PC-3 (cell line): ENCODE results near the gene SIM2. TPM values are rescaled to one million over a fixed set of nuclear protein-coding genes. Genes with fewer than 3 reads are reported as not detected.

ENCODE experiments used
- ATAC-seq: fragments of 200-7000 bp; cut with Tn5 transposase; 2 replicates; pipeline ENCODE4 v1.9.1; 2020; ENCODE audit warnings: mild to moderate bottlenecking, moderate library complexity
- BruUV-seq: library from RNA; stranded (reverse); fragments of 400-500 nt; replicated peaks from 2 replicates; lab custom pipeline; 2021; lab: Mats Ljungman, UMichigan
- CTCF ChIA-PET: fragments of 300-600 bp; sonication (Branson Sonifier 250); formaldehyde crosslinking; loops from one replicate; lab custom pipeline; 2022; ENCODE audit warnings: antibody characterized with exemption; lab: Charles Lee
- POLR2A ChIA-PET: fragments of 300-600 bp; sonication (Branson Sonifier 250); formaldehyde crosslinking; loops from one replicate; lab custom pipeline; 2022; ENCODE audit warnings: antibody characterized with exemption; ENCODE audit not compliant: unreplicated experiment; lab: Charles Lee
- DNase-seq: peaks from one replicate; pipeline ENCODE4 v3.0.0-alpha.2; 2015
- H2AFZ ChIP-seq: fragments of 300-600 bp; sonication (generic); 2 replicates; pipeline ENCODE4 v1.6.0; 2016; ENCODE audit warnings: antibody characterized with exemption, low read length
- H3F3A ChIP-seq: fragments of 300-600 bp; sonication (generic); one replicate; pipeline ENCODE4 v1.6.0; 2017; ENCODE audit warnings: antibody characterized with exemption, low read length, control low read depth, mild to moderate bottlenecking; ENCODE audit not compliant: unreplicated experiment
- H3K27ac ChIP-seq: fragments of 300-600 bp; sonication (generic); 2 replicates; pipeline ENCODE4 v1.5.1; 2016; ENCODE audit warnings: mild to moderate bottlenecking, low read length
- H3K27me3 ChIP-seq: fragments of 300-600 bp; sonication (generic); 2 replicates; pipeline ENCODE4 v1.6.1; 2016; ENCODE audit warnings: low read length, mixed read lengths
- H3K36me3 ChIP-seq: fragments of 300-600 bp; sonication (generic); 2 replicates; pipeline ENCODE4 v1.6.1; 2016; ENCODE audit warnings: low read depth, mixed run types, low read length, mixed read lengths
- H3K4me1 ChIP-seq: fragments of 300-600 bp; sonication (generic); 2 replicates; pipeline ENCODE4 v1.5.1; 2016; ENCODE audit warnings: low read length; ENCODE audit not compliant: insufficient read depth
- H3K4me2 ChIP-seq: fragments of 300-600 bp; sonication (generic); 2 replicates; pipeline ENCODE4 v1.6.0; 2016; ENCODE audit warnings: low read length
- H3K4me3 ChIP-seq: fragments of 300-600 bp; sonication (generic); 2 replicates; pipeline ENCODE4 v1.5.1; 2016; ENCODE audit warnings: mild to moderate bottlenecking, low read length, mixed read lengths
- H3K79me2 ChIP-seq: fragments of 300-600 bp; sonication (generic); 2 replicates; pipeline ENCODE4 v1.6.1; 2017; ENCODE audit warnings: low read length, mixed read lengths
- H3K9ac ChIP-seq: fragments of 300-600 bp; sonication (generic); 2 replicates; pipeline ENCODE4 v1.6.0; 2016; ENCODE audit warnings: mild to moderate bottlenecking, low read length
- H3K9me2 ChIP-seq: fragments of 300-600 bp; sonication (generic); replicated peaks from 2 replicates; pipeline ENCODE4 v1.6.1; 2016; ENCODE audit warnings: mixed run types, low read length, mixed read lengths
- H3K9me3 ChIP-seq: fragments of 300-600 bp; sonication (generic); 2 replicates; pipeline ENCODE4 v1.6.1; 2016; ENCODE audit warnings: low read length, mixed read lengths
- H4K20me1 ChIP-seq: fragments of 300-600 bp; sonication (generic); 2 replicates; pipeline ENCODE4 v1.6.1; 2016; ENCODE audit warnings: low read length, mixed read lengths
- CTCF ChIP-seq: fragments of 300-600 bp; sonication (generic); conservative IDR thresholded peaks from 2 replicates; pipeline ENCODE4 v1.5.1; 2017; ENCODE audit warnings: antibody characterized with exemption, low read depth, mild to moderate bottlenecking, low read length
- EZH2 ChIP-seq: fragments of 300-600 bp; sonication (generic); IDR thresholded peaks from one replicate; pipeline ENCODE4 v1.6.1; 2017; ENCODE audit warnings: antibody characterized with exemption, mild to moderate bottlenecking, low read length; ENCODE audit not compliant: unreplicated experiment
- EZH2phosphoT487 ChIP-seq: fragments of 300-600 bp; sonication (generic); IDR thresholded peaks from 2 replicates; pipeline ENCODE4 v1.6.1; 2018; ENCODE audit warnings: mild to moderate bottlenecking, antibody characterized with exemption, low read length, borderline replicate concordance
- intact Hi-C: fragments of 100-400 bp; cut with micrococcal nuclease; formaldehyde crosslinking; loops from 2 replicates; pipeline ENCODE4 v1.9.0; 2023
- total RNA-seq: library from RNA; depleted of rRNA; stranded (reverse); fragments of >200 nt; gene quantifications from 2 replicates; pipeline ENCODE4 v1.2.3, GENCODE V29; 2014; rRNA removed

The SIM2 gene
- total RNA-seq, 1 experiment from 2014 or later, result 71.2 TPM

DNA sequence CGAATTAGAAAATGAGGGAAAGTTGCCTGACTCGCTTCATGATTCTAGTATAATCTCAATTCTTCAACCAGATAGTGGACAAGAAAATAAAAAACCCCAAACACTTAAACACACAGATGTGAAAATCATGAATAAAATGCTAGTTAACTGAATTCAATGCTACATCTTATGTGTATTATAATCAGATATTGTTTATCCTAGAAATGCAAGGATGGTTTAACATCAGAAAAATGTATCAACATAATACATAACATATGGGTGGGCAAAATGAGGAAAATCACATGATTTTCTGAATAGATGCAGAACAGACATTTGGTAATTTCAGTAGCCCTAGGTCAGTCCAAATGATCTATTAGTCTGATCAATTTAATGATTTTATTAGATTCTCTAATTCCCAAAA, 97.2 kb downstream of the SIM2 start:
- H3F3A ChIP-seq, result no peaks in the 10 kb centered on the region
- DNase-seq, result no peak
- no peak overlapping the region for H3K4me2 ChIP-seq
- TF ChIP-seq EZH2, result no peak
- no peak for TF ChIP-seq CTCF
- TF ChIP-seq EZH2phosphoT487, result no peak
- peaks cover 7% of the 10 kb centered on the region; the same call in 1 of the 2 replicates for H3K36me3 ChIP-seq
- ChIA-PET CTCF (no interaction called here), POLR2A (no interaction called here)
- no peaks in the 10 kb centered on the region for H3K27me3 ChIP-seq
- 0 out of 2 replicates have a peak, but pooled peaks cover 8% of the 10 kb centered on the region for H3K9me3 ChIP-seq
- intact Hi-C loops, result no loop called here
- H3K4me1 ChIP-seq, result peaks cover 7% of the 10 kb centered on the region; the same call in 1 of the 2 replicates
- no peaks in the 10 kb centered on the region for H4K20me1 ChIP-seq
- no peak overlapping the region for H3K27ac ChIP-seq
- no peaks in the 10 kb centered on the region for H3K9me2 ChIP-seq
- no peak overlapping the region for H3K9ac ChIP-seq
- H3K79me2 ChIP-seq, result no peaks in the 10 kb centered on the region
- no TSS peak for BruUV-seq
- no peak for ATAC-seq
- H3K4me3 ChIP-seq, result no peak overlapping the region
- no peak overlapping the region for H2AFZ ChIP-seq

GRCh38 chr21:36798491-36798890, 99.6 kb downstream of the SIM2 start:
- intact Hi-C loops, result no loop called here
- H3K27me3 ChIP-seq, result no peaks in the 10 kb centered on the region
- CTCF ChIA-PET, result no interaction called here
- DNase-seq, result no peak
- H3K9me2 ChIP-seq, result no peaks in the 10 kb centered on the region
- H3K27ac ChIP-seq, result no peak overlapping the region
- H3K4me2 ChIP-seq, result no peak overlapping the region
- H3K36me3 ChIP-seq, result peaks cover 7% of the 10 kb centered on the region; the same call in 1 of the 2 replicates
- H3K4me1 ChIP-seq, result no peaks in the 10 kb centered on the region
- no TSS peak for BruUV-seq
- H3K9ac ChIP-seq, result no peak overlapping the region
- POLR2A ChIA-PET, result no interaction called here
- ATAC-seq, result no peak
- TF ChIP-seq CTCF (no peak), EZH2phosphoT487 (no peak), EZH2 (no peak)
- no peak overlapping the region for H2AFZ ChIP-seq
- no peaks in the 10 kb centered on the region for H3K79me2 ChIP-seq
- no peaks in the 10 kb centered on the region for H4K20me1 ChIP-seq
- H3K4me3 ChIP-seq, result no peak overlapping the region
- H3K9me3 ChIP-seq, result 0 out of 2 replicates have a peak, but pooled peaks cover 8% of the 10 kb centered on the region
- H3F3A ChIP-seq, result no peaks in the 10 kb centered on the region

Other genes with a start within 250 kb of the SIM2 start
- 8.9 and 10.9 TPM in 2 replicates for gene CLDN14, start 219.0 kb upstream of the SIM2 start, total RNA-seq